G401 (cell line): ENCODE measurements around the gene GZMM. TPM values are rescaled to one million over a fixed set of nuclear protein-coding genes. Genes with fewer than 3 reads are reported as not detected.

Experiments used
- DNase-seq: peaks from one replicate; pipeline ENCODE4 v3.0.0-alpha.2; 2015; ENCODE audit warnings: low spot score
- in situ Hi-C: cut with HindIII; loops from 2 replicates; pipeline ENCODE4 v1.10.0; 2016; ENCODE audit warnings: low sequenced_read_pairs, mixed read lengths
- total RNA-seq: library from RNA; depleted of rRNA; stranded (reverse); fragments of >200 nt; shearing (Covaris generic); gene quantifications from 2 replicates; pipeline ENCODE4 v1.2.3, GENCODE V29; 2014

Gene GZMM
- total RNA-seq, 1 experiment from 2014 or later, result 0.17 TPM

DNA sequence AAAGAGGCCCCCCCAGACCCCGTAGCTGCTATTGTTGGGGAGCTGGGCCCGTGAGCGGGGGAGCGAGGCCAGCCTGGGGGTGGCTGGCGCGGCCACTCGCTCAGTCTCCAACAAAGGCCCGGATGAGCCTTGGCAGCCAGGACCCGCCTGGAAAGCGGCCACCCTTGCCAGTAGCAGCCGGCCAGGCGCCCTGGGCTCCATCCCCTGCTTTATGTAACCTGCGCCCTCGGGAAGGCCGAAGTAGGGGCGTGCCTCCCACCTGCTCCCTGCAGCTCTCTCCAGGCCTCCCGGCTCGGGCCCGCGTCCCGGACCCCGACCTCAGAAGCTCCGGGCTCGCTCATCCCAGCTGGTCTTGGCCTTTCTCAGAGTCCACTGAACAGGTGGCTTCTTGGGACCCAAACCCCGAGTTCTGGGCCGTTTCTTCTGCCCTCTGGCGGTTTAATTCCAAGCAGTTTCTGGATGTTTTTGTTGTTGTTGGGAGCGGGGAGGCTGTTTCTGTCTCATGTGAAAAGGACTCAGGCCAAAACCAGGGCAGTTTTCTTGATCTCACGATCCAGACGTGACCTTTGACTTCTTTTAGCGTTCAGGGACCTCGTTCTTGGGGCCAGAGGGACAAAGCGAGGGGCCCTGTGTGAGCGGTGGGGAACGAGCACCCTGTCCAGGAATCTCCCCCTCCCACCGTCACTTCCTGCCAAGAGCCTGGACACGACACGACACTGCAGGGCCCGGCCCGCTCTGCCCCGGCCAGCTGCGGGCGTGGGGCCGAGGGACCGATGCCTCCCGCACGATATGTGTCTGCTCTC, 11.1 kb upstream of the GZMM start:
- in situ Hi-C loops, result no loop called here
- DNase-seq, result peak; percentile 85

DNA sequence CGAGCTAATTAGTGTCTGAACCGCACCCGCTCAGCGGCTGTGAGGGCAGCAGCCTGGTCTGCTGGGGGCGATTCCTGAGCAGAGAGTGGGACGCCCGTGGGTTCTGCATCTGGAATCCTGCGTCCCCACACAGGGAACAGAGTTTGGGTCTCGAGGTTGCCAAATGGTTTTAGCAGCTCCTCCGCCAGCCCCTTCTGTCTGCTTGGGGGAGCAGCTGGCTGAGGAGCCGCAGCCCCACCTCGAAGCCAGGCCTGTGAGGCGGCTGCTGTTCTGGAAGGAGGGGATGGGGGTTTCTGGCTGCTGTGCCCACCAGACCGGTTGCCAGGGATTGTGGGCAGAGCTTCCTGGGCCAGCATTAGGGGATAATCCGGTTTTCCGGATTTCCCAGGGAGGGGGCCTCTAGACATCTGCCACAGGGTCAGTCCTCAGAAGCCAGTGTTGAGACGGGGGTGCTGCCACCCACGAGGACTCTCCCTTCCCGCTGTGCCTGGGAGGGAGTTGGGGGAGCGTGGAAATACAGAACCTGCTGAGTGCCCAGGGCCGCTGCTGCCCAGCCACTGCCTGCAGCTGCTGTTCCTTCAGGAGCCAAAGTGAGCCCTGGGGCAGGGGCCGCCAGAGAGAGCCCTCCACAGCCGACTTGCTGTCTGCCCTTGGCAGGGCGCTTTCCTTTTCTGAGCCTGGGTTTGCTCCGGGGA, 10.3 kb upstream of the GZMM start:
- in situ Hi-C loops, result no loop called here
- no peak for DNase-seq

DNA sequence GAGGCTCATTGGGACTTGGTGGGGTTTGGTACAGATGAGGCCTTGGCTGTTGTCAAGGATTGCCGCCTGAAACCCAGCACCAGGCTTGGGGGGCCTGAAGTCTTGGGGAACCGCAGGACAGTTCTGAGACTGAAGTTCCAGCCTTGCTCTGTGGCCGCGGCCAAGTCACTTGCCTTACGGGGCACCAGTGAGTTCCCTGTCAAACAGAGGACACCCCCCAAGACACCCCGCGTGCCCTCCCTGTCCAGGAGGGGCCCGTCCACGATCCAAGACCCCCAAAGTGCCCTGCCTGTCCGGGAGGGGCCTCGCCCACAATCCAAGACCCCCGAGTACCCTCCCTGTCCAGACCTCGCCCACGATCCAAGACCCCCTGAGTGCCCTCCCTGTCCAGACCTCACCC, 9.8 kb upstream of the GZMM start:
- DNase-seq, result no peak
- in situ Hi-C loops, result no loop called here

DNA sequence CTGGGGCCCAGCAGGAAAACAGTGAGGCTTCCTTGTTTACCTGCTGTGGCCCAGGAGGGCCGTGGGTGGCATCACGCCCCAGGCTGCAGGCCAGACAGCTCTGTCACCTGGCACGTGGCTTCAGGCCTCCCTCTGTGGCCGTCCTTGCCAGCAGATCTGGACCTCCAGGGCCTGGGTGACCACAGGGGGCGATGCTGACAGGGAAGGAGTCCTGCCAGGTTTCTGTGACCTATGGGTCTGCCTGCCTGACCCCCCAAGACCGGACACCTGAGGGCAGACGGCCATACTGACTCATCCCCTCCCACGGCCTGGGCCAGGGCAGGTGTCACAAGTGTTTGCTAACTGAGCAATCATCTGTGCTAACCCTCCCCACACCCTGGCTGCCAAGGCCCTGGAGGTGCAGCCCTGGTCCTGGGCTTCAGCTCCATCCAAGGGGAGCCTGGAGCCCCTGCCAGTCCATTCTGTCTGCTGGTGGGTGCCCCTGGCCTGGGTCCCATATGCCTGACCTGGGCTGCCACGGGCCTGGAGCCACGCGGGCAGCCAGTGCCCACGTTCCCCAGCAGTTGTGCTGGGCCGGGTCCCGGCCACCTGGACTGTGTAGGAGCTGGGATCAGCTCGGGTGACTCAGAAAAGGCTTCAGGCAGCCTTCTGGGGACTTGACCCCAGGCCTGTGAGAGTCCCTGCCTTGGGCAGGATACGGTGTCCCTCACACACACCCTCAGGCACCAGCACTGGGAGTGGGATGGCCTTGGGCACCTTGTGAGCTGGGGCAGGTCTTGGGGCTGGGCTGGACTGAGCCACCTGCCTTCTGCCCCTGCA, 8.6 kb upstream of the GZMM start:
- DNase-seq, result peak; percentile 59
- in situ Hi-C loops, result no loop called here

DNA sequence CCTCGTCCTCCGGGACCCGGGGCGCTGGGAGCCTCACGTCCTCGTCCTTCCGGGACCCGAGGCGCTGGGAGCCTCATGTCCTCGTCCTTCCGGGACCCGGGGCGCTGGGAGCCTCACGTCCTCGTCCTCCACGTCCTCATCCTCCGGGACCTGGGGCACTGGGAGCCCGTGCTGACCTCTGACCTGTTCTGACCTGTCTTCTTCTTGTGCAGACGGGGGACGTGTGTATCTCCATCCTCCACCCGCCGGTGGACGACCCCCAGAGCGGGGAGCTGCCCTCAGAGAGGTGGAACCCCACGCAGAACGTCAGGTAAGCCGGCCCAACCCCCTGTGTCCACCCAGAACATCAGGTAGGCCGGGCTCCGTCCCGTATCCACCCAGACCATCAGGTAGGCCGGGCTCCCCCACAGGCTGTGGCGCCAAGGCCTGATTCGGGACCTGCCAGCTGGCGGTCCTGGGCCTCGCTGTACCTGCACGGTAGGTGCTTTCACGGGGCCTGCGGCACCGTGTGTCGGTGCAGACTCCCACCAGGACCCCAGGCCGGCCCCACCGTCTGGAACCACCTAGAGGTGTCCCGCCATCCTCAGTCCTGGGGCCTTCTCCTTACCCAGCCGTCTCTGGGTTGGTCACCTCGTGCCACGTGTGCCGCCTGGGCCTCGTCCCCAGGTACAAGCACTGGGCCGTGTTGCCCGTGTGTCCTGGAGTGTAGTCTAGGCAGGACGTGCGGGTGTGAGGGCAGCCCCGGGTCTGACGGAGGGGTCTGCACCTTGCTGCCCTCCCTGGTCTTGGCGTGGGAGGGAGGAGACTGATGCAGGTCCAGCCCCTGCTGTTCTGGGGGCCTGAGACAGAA, 7.6 kb upstream of the GZMM start:
- in situ Hi-C loops, result no loop called here

DNA sequence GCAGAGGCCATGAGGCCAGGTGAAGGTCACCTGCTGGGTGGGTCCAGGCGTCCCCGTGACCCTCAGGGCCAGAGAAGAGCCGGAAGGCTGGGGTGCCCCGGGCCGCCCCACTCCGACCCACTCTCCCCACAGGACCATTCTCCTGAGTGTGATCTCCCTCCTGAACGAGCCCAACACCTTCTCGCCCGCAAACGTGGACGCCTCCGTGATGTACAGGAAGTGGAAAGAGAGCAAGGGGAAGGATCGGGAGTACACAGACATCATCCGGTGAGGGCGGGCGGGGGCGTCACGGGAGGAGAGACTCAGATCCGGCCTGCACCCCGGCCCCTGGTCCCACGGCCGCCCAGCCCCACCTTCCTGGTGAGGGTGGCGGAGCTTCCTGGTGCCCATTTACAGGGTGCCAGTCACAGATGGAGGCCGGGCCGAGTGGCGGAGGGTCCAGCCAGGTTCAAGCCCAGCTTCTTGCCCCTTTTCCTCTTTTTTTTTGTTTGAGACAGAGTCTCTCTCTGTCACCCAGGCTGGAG, 6.9 kb upstream of the GZMM start:
- in situ Hi-C loops, result no loop called here
- no peak for DNase-seq

More for the DNA sequence above, 7.6 kb upstream of the GZMM start:
- no peak for DNase-seq

DNA sequence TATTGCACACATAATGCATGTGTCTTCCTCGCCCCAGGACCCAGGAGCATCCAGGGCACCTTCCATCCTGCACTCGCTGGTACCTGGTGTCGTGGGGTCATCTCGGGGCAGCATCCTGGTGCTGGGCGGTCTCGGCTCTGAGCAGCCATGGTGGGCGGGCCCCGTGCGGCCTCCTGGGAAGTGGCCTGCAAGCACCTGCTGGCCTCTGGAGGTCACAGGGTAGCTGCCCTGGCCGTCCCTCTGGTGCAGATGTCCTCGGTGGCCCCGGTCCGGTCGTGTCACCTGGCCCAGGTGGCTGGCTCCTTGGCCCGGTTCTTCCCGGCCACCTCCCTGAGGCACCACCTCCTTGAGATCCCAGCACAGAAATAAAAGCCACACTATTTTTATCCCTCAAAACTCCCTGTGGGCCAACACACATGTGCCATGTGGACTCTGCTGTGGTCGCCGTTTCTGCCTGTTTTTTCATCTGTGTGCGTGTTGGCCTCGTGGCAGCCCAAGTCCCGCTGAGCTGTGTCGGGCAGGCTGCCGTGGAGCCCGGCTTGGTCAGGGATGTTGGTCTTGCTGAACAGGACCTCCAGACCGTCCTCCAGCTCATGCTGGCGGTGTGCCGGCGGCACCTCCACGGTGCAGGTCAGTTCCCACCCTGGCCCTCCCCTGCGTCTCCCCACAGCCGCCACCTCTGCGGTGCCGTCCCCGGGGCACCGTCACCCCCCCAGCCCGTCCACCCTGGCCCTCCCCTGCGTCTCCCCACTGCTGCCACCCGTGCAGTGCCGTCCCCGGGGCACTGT, 5.0 kb upstream of the GZMM start:
- in situ Hi-C loops, result no loop called here
- DNase-seq, result peak; percentile 22

DNA sequence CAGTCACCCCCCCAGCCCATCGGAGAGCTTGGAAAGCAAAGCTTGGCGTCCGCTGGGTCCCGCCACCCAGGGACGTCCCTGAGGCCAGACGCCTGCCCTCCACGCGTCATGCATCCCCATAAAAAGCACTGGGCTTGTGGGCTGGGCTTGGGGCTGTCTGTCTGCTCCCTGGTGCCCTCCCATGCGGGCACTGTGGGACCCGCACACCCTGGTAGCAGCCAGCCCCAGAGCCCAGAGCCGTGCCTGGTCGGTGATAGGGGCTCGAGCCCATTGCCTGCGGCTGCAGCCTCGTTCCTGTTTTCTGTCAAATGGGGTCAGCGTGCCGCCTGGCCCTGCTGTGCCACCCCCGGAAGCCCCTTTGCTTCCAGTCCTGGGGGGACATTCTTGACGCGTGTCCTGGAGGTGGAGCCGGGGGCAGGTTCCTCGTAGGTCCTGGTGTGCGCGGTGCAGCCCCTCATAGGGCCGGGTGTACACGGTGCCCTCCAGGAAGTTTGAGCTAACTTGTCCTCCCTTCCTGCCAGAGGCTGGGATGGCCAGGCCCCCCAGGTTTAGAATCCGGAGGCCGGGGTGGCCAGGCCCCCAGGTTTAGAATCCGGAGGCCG, 4.3 kb upstream of the GZMM start:
- no peak for DNase-seq
- in situ Hi-C loops, result no loop called here

DNA sequence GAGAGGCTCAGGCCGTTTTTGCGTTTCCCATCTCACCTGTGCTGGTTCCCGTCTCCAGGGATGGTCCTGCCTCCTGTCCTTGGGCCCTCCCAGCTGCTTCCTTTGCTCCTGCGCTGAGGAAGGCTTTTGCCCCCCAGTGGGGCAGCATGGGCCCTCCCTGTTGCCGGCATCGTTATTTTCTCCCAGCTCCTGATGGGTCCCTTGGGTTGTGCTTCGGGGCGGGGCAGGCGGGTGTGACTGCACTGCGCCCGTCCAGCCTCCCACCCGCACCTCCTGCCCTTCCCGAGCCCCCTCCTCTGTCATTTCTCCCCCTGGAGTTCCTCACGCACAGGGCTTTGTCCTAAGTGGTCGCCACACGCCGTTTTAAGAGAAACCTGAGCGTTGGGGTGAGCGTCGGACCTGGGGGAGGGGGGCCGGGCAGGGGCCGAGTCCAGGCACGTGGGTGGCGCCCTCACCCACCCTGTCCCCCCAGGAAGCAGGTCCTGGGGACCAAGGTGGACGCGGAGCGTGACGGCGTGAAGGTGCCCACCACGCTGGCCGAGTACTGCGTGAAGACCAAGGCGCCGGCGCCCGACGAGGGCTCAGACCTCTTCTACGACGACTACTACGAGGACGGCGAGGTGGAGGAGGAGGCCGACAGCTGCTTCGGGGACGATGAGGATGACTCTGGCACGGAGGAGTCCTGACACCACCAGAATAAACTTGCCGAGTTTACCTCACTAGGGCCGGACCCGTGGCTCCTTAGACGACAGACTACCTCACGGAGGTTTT, 2.8 kb upstream of the GZMM start:
- in situ Hi-C loops, result no loop called here
- DNase-seq, result no peak

DNA sequence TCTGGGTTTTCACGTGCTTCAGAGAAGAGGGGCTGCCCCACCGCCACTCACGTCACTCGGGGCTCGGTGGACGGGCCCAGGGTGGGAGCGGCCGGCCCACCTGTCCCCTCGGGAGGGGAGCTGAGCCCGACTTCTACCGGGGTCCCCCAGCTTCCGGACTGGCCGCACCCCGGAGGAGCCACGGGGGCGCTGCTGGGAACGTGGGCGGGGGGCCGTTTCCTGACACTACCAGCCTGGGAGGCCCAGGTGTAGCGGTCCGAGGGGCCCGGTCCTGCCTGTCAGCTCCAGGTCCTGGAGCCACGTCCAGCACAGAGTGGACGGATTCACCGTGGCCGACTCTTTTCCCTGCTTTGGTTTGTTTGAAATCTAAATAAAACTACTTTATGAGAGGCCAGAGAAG, 2.2 kb upstream of the GZMM start:
- in situ Hi-C loops, result no loop called here
- DNase-seq, result no peak

DNA sequence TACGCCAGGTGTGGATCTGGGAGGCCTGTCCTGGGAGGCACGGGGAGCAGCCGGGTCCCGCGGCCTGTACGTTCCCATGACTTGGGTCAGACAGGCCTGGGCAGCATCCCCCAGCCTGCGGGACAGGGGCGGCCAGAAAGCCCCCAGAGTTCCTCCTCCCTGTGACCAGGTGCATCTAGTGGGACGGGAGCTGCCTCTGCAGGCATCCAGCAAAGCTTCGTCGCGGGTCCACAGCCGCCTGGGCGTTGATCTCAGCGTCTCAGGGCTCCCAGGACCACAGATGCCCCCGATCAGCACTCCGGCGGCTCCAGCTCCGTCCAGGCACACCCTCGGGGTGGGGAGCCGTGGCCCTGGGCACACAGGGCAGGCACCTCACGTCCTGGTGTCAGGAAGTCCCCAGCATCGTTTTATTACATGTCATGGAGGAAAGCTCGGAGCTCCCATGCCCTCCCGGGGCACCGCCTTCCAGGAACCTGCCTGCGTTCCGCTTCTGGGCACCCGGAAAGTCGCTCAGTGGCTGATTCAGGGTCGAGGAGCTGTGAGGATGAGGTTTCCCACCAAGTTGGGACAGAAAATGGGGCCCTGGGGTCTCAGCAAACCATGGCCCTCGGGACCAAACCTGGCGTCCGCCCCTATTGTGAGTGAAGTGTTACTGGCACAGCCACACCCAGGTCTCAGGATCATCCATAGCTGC, 1.5 kb upstream of the GZMM start:
- in situ Hi-C loops, result no loop called here
- no peak for DNase-seq

DNA sequence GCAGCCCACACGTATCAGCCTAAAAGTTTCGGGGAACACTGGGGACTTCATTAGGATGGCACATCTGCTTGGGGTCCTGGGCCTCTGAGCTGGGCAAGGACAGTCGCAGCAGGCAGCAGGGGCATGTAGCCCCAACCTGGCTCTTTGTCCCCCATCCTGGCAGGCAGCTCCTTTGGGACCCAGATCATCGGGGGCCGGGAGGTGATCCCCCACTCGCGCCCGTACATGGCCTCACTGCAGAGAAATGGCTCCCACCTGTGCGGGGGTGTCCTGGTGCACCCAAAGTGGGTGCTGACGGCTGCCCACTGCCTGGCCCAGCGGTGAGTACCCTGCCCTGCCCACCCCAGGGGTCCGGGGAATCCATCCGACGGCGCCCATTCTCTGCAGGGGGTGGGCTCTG, 3.3 kb downstream of the GZMM start:
- DNase-seq, result no peak
- in situ Hi-C loops, result no loop called here

DNA sequence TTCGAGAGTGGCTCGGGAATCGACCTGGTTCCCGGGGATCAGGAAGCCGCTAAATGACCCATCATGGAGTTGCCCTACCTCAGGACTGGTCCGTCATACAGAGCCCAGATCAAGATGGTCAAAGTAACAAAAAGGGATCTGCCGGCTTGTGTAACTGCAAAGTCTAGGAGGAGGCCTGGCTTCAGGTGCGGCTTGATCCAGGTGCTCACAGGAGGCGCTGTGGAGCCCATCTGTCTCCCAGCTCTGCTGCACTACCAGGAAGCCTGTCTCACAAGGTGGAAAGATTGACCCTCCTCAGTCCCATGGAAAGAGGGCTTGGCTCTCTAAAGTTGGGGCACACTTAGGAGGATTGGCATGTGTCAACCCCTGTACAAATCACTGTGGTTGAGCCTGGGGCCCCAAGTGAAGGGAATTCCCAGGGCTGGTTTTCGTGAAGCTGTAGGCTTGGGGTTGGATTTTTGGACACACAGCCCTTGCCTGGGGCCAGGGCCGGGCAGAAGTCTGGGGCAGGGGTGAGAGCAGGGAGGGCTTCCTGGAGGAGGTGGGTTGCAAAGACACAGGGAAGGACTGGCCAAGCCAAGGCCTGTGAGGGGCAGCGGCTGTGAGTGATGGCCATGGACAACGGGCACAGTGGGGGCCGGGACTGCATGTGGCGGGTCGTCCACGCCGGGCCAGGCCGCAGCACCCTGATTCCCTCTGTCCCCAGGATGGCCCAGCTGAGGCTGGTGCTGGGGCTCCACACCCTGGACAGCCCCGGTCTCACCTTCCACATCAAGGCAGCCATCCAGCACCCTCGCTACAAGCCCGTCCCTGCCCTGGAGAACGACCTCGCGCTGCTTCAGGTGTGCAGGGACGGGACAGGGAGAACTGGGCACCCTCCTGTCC, 4.2 kb downstream of the GZMM start:
- DNase-seq, result no peak
- in situ Hi-C loops, result no loop called here

DNA sequence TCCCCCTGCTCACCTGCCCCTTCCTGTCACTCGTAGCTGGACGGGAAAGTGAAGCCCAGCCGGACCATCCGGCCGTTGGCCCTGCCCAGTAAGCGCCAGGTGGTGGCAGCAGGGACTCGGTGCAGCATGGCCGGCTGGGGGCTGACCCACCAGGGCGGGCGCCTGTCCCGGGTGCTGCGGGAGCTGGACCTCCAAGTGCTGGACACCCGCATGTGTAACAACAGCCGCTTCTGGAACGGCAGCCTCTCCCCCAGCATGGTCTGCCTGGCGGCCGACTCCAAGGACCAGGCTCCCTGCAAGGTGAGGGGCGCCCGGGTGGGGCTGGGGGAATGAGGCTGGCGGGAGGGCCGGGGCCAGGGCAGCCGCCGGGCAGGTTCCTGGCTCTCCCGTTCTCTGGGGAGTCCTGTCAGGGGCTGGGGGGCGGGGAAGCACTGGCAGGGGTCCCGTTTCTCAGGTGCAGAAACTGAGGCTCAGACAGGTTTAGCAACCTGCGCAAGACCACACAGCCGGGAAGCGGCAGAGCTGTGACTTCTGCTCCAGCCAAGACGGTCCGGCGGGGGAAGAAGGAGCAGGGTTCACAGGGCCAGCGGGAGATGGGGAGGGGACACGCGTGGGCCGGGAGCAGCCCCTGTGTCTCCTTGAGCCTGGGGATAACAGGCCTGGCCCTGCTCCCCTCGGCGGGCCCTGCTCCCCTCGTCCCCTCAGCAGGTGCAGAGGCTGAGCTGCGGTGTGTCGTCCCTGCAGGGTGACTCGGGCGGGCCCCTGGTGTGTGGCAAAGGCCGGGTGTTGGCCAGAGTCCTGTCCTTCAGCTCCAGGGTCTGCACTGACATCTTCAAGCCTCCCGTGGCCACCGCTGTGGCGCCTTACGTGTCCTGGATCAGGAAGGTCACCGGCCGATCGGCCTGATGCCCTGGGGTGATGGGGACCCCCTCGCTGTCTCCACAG, 5.3 kb downstream of the GZMM start:
- DNase-seq, result no peak

DNA sequence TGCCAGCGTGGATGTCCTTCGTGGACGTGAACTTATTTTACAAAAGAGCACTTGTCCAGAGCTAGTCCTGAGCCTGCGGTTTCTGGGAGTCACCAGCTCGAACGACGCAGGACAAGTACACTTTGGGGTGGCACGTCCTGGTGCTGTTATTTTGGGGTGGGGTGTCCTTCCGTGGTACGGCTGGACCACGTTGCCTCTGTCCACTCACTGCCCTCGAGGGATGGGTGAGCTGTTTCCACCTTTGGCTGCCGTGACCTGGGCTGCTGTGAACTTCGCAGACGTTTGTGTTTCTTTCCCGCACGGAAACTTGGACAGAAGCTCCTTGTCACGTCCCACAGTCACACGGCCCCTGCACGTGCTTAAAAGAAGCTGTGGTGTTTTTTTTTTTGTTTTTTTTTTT, 11.0 kb downstream of the GZMM start:
- no peak for DNase-seq
- in situ Hi-C loops, result no loop called here

More for the DNA sequence above, 5.3 kb downstream of the GZMM start:
- in situ Hi-C loops, result no loop called here
